Measurements from ENCODE around the gene GSTT2. TPM values are rescaled to one million over a fixed set of nuclear protein-coding genes. Genes with fewer than 3 reads are reported as not detected.

GSTT2 gene
- polyA plus RNA-seq, 1 donor (not counting 4 experiments of a cell fraction or from before 2014, with no cell fraction given) = 0.24 TPM

GRCh38 chr22:24027389-24027975, 47.5 kb downstream of the GSTT2 start:
- H3K9ac ChIP-seq (ENCODE audit: control insufficient read depth, extremely low read depth, insufficient read depth, low read length) = no peak overlapping the region
- no peak for FAIRE-seq
- dilution Hi-C loops (cut with MboI; ENCODE audit: extremely low pct_ligation_motif_present, low sequenced_read_pairs) = no loop called here
- H3K4me1 ChIP-seq (ENCODE audit: control insufficient read depth, extremely low read depth, insufficient read depth, low read length) = peaks cover 6% of the 10 kb centered on the region
- no peak for DNase-seq (ENCODE audit: low read depth, low spot score)
- no peak overlapping the region for H3K4me3 ChIP-seq (ENCODE audit: control insufficient read depth in 2 of 3, extremely low read depth in 1 of 3, insufficient read depth in 2 of 3, low read depth in 1 of 3, low read length in 3 of 3)
- H3K9me3 ChIP-seq (ENCODE audit: control insufficient read depth, low read depth, low read length) = no peaks in the 10 kb centered on the region
- H3K4me2 ChIP-seq (ENCODE audit: control insufficient read depth, extremely low read depth, insufficient read depth, low read depth, low read length) = no peak overlapping the region
- no peak overlapping the region for H2AFZ ChIP-seq (ENCODE audit: control insufficient read depth, low read length)
- no peak overlapping the region for H3K27ac ChIP-seq (ENCODE audit: control insufficient read depth, insufficient read depth, low read length)
- peaks cover 63% of the 10 kb centered on the region for H3K79me2 ChIP-seq (ENCODE audit: control insufficient read depth, insufficient read depth, low read length)
- no peaks in the 10 kb centered on the region for H4K20me1 ChIP-seq (ENCODE audit: control insufficient read depth, extremely low read depth, insufficient read depth, low read length)
- TF ChIP-seq, protein P1, sequence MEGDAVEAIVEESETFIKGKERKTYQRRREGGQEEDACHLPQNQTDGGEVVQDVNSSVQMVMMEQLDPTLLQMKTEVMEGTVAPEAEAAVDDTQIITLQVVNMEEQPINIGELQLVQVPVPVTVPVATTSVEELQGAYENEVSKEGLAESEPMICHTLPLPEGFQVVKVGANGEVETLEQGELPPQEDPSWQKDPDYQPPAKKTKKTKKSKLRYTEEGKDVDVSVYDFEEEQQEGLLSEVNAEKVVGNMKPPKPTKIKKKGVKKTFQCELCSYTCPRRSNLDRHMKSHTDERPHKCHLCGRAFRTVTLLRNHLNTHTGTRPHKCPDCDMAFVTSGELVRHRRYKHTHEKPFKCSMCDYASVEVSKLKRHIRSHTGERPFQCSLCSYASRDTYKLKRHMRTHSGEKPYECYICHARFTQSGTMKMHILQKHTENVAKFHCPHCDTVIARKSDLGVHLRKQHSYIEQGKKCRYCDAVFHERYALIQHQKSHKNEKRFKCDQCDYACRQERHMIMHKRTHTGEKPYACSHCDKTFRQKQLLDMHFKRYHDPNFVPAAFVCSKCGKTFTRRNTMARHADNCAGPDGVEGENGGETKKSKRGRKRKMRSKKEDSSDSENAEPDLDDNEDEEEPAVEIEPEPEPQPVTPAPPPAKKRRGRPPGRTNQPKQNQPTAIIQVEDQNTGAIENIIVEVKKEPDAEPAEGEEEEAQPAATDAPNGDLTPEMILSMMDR (optimal IDR thresholded peaks at IDR 0.05 in 1 of 3, IDR thresholded peaks at IDR 0.05 in 1 of 3, conservative IDR thresholded peaks at IDR 0.05 in 1 of 3; ENCODE audit: extremely low read depth in 1 of 3, insufficient read depth in 2 of 3, low read length in 3 of 3) = no peak
- no peak for TF ChIP-seq EZH2 (IDR thresholded peaks at IDR 0.05; ENCODE audit: low read length)
- H3K27me3 ChIP-seq (ENCODE audit: control insufficient read depth, extremely low read depth, insufficient read depth, low read length) = no peaks in the 10 kb centered on the region
- peaks cover 3% of the 10 kb centered on the region for H3K9me1 ChIP-seq (ENCODE audit: control insufficient read depth, extremely low read depth, insufficient read depth, low read length)
- peaks cover 1 to 5% of the 10 kb centered on the region in 2 experiments for H3K36me3 ChIP-seq (ENCODE audit: control insufficient read depth in 2 of 2, extremely low read depth in 1 of 2, insufficient read depth in 2 of 2, low read length in 2 of 2)

DNA sequence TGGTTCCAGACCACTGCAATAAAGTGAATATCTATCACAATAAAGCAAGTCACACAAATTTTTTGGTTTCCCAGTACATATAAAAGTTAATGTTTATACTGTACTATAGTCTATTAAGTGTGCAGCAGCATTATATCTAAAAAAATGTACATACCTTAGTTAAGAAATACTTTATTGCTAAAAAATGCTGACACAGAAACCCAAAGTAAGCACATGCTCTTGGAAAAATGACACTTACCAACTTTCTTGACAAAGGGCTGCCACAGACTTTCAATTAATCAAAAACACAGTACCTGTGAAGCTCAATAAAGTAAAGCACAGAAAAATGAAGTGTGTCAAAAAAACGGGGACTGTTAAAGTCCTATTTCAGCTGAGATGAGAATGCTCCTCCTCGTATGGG, 48.1 kb downstream of the GSTT2 start:
- no peak for FAIRE-seq

More for the DNA sequence above, 48.1 kb downstream of the GSTT2 start:
- peaks cover 62% of the 10 kb centered on the region for H3K79me2 ChIP-seq (ENCODE audit: control insufficient read depth, insufficient read depth, low read length)
- H3K9ac ChIP-seq (ENCODE audit: control insufficient read depth, extremely low read depth, insufficient read depth, low read length) = no peak overlapping the region
- no peak overlapping the region for H3K4me3 ChIP-seq (ENCODE audit: control insufficient read depth in 2 of 3, extremely low read depth in 1 of 3, insufficient read depth in 2 of 3, low read depth in 1 of 3, low read length in 3 of 3)
- peaks cover 1 to 5% of the 10 kb centered on the region in 2 experiments for H3K36me3 ChIP-seq (ENCODE audit: control insufficient read depth in 2 of 2, extremely low read depth in 1 of 2, insufficient read depth in 2 of 2, low read length in 2 of 2)
- dilution Hi-C loops (cut with MboI; ENCODE audit: extremely low pct_ligation_motif_present, low sequenced_read_pairs) = no loop called here
- no peak overlapping the region for H3K4me2 ChIP-seq (ENCODE audit: control insufficient read depth, extremely low read depth, insufficient read depth, low read depth, low read length)
- H4K20me1 ChIP-seq (ENCODE audit: control insufficient read depth, extremely low read depth, insufficient read depth, low read length) = no peaks in the 10 kb centered on the region
- no peak for DNase-seq (ENCODE audit: low read depth, low spot score)
- no peak overlapping the region for H2AFZ ChIP-seq (ENCODE audit: control insufficient read depth, low read length)
- H3K4me1 ChIP-seq (ENCODE audit: control insufficient read depth, extremely low read depth, insufficient read depth, low read length) = peaks cover 6% of the 10 kb centered on the region
- H3K27me3 ChIP-seq (ENCODE audit: control insufficient read depth, extremely low read depth, insufficient read depth, low read length) = no peaks in the 10 kb centered on the region
- H3K9me1 ChIP-seq (ENCODE audit: control insufficient read depth, extremely low read depth, insufficient read depth, low read length) = peaks cover 3% of the 10 kb centered on the region
- H3K9me3 ChIP-seq (ENCODE audit: control insufficient read depth, low read depth, low read length) = no peaks in the 10 kb centered on the region
- H3K27ac ChIP-seq (ENCODE audit: control insufficient read depth, insufficient read depth, low read length) = no peak overlapping the region
- no peak for TF ChIP-seq EZH2 (IDR thresholded peaks at IDR 0.05; ENCODE audit: low read length)
- TF ChIP-seq, protein P1 (optimal IDR thresholded peaks at IDR 0.05 in 1 of 3, IDR thresholded peaks at IDR 0.05 in 1 of 3, conservative IDR thresholded peaks at IDR 0.05 in 1 of 3; ENCODE audit: extremely low read depth in 1 of 3, insufficient read depth in 2 of 3, low read length in 3 of 3) = no peak
